ENCODE measurements around the gene SEC14L1. TPM values are rescaled to one million over a fixed set of nuclear protein-coding genes. Genes with fewer than 3 reads are reported as not detected.
A peak's percentile ranks its signal among the peaks of the same experiment; 100 is the strongest.

Gene SEC14L1
- total RNA-seq, 1 donor from 2014 or later: 93.2 TPM

GRCh38 chr17:77246110-77247047, 105.6 kb downstream of the SEC14L1 start:
- peaks cover 20% of the 10 kb centered on the region for H3K27me3 Mint-ChIP-seq (ENCODE audit: low read depth, unreplicated experiment)

GRCh38 chr17:77247048-77247541, 106.3 kb downstream of the SEC14L1 start:
- DNase-seq (ENCODE audit: low read depth) (peak; percentile 22), FAIRE-seq (no peak)
- Histone ChIP-seq H3K4me1 (ENCODE audit: insufficient read depth, low read length) (peaks cover 6% of the 10 kb centered on the region), H4K20me1 (ENCODE audit: insufficient read depth, low read length) (no peaks in the 10 kb centered on the region), H3K9ac (ENCODE audit: low read length) (peak overlapping the region; percentile 75), H3K36me3 (ENCODE audit: insufficient read depth, low read length) (no peaks in the 10 kb centered on the region), H3K27me3 (ENCODE audit: insufficient read depth, low read length) (no peaks in the 10 kb centered on the region), H2AFZ (ENCODE audit: low read depth, low read length) (peak overlapping the region; percentile 83), H3K4me3 (ENCODE audit: insufficient read depth, low read depth, low read length) (peak overlapping the region; percentile 57), H3K27ac (ENCODE audit: low read depth, low read length) (no peak overlapping the region), H3K4me2 (ENCODE audit: low read length) (peak overlapping the region; percentile 97), H3K79me2 (ENCODE audit: insufficient read depth, low read length) (no peaks in the 10 kb centered on the region), H3K9me3 (ENCODE audit: insufficient read depth, low read depth, low read length) (no peaks in the 10 kb centered on the region)
- H3K27me3 Mint-ChIP-seq (ENCODE audit: low read depth, unreplicated experiment): peaks cover 17% of the 10 kb centered on the region
- peak; percentile 51 for TF ChIP-seq CTCF (IDR thresholded peaks at IDR 0.05; ENCODE audit: insufficient read depth, low read depth, low read length)
- TF ChIP-seq EZH2 (IDR thresholded peaks at IDR 0.05; ENCODE audit: insufficient read depth, low read length): no peak
- no peak overlapping the region for H3K27ac Mint-ChIP-seq (ENCODE audit: unreplicated experiment)
- H3K36me3 Mint-ChIP-seq (ENCODE audit: low read depth, unreplicated experiment): peaks cover 2% of the 10 kb centered on the region
- peaks cover 10% of the 10 kb centered on the region for H3K4me1 Mint-ChIP-seq (ENCODE audit: low read depth, unreplicated experiment)
- no peaks in the 10 kb centered on the region for H3K9me3 Mint-ChIP-seq (ENCODE audit: unreplicated experiment)
- H3K4me3 Mint-ChIP-seq (ENCODE audit: unreplicated experiment): peak overlapping the region; percentile 74

More at GRCh38 chr17:77246110-77247047, 105.6 kb downstream of the SEC14L1 start:
- no peak overlapping the region for H3K27ac Mint-ChIP-seq (ENCODE audit: unreplicated experiment)
- no peaks in the 10 kb centered on the region for H4K20me1 ChIP-seq (ENCODE audit: insufficient read depth, low read length)
- FAIRE-seq: no peak
- no peaks in the 10 kb centered on the region for H3K27me3 ChIP-seq (ENCODE audit: insufficient read depth, low read length)
- peaks cover 10% of the 10 kb centered on the region for H3K4me1 Mint-ChIP-seq (ENCODE audit: low read depth, unreplicated experiment)
- H3K9ac ChIP-seq (ENCODE audit: low read length): peak overlapping the region; percentile 75
- peak overlapping the region; percentile 58 for H2AFZ ChIP-seq (ENCODE audit: low read depth, low read length)
- H3K4me3 ChIP-seq (ENCODE audit: insufficient read depth, low read depth, low read length): peak overlapping the region; percentile 53
- no peak for DNase-seq (ENCODE audit: low read depth)
- no peaks in the 10 kb centered on the region for H3K36me3 ChIP-seq (ENCODE audit: insufficient read depth, low read length)
- H3K4me3 Mint-ChIP-seq (ENCODE audit: unreplicated experiment): no peak overlapping the region
- no peak for TF ChIP-seq EZH2 (IDR thresholded peaks at IDR 0.05; ENCODE audit: insufficient read depth, low read length)
- TF ChIP-seq CTCF (IDR thresholded peaks at IDR 0.05; ENCODE audit: insufficient read depth, low read depth, low read length): no peak
- H3K4me1 ChIP-seq (ENCODE audit: insufficient read depth, low read length): peaks cover 6% of the 10 kb centered on the region
- peak overlapping the region; percentile 97 for H3K4me2 ChIP-seq (ENCODE audit: low read length)
- H3K27ac ChIP-seq (ENCODE audit: low read depth, low read length): no peak overlapping the region
- H3K9me3 ChIP-seq (ENCODE audit: insufficient read depth, low read depth, low read length): no peaks in the 10 kb centered on the region
- peaks cover 2% of the 10 kb centered on the region for H3K36me3 Mint-ChIP-seq (ENCODE audit: low read depth, unreplicated experiment)
- H3K79me2 ChIP-seq (ENCODE audit: insufficient read depth, low read length): no peaks in the 10 kb centered on the region
- no peaks in the 10 kb centered on the region for H3K9me3 Mint-ChIP-seq (ENCODE audit: unreplicated experiment)
